GM18867 (cell line): ENCODE measurements around the gene GSTA2.
"Not testable (repeated sequence)": the region's sequence is repeated elsewhere in the genome, so short reads cannot be mapped to it uniquely, and the experiment has no call there.

Experiments used
- ATAC-seq: cut with Tn5 transposase; IDR thresholded peaks from one replicate; pipeline ENCODE4 v1.9.1; 2021; ENCODE audit warnings: mild to moderate bottlenecking, moderate library complexity; ENCODE audit not compliant: unreplicated experiment

The GSTA2 gene

DNA sequence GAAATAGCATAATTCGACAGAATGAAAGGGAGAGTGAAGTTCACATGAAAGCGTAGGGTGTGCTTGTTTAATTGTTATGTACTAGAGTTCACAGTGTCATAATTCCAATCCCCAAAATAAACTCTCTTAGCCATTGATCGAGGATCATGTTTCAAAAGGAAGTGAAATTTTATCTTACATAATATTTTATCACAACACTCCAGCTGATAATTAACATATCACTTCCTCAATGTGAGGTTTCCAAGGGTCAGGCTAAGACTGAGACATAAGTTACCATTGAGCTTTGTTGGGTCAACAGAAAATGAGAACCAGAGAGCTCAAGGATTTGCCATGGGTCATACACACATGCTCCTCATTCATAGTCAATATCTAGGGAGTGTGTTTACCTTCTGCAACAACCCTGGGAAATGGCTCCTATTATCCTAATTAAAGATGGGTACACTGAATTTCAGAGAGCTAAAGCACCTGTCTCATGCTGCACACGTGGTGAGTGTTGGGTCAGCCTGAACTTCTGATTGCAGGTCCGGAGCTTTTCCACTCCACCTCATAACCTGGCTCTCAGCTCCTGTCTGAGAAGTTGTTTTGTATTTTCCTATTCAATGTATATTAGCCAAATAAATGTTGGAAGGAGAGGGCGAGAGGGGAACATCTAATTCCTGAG is 3.0 kb downstream of the GSTA2 start:
- no peak for ATAC-seq

DNA sequence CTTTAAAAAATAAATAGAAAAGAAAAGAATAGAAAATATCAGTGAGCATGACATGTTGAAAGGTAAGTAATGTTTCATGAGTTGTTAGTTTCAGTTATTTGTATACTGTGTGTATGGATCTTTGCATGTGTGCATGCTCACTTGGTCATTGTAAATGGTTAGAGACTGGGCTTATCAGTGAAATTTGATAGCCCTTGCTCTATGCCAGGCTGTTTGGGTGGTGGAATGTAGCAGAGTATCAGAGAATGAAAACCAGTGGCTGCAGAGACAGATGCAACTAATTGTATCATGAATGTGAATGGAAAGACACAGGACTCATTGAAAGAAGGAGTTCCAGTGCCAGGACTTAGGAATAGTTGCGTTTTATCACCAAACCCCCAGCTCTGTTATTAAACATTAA is 4.2 kb downstream of the GSTA2 start:
- ATAC-seq, result no peak

DNA sequence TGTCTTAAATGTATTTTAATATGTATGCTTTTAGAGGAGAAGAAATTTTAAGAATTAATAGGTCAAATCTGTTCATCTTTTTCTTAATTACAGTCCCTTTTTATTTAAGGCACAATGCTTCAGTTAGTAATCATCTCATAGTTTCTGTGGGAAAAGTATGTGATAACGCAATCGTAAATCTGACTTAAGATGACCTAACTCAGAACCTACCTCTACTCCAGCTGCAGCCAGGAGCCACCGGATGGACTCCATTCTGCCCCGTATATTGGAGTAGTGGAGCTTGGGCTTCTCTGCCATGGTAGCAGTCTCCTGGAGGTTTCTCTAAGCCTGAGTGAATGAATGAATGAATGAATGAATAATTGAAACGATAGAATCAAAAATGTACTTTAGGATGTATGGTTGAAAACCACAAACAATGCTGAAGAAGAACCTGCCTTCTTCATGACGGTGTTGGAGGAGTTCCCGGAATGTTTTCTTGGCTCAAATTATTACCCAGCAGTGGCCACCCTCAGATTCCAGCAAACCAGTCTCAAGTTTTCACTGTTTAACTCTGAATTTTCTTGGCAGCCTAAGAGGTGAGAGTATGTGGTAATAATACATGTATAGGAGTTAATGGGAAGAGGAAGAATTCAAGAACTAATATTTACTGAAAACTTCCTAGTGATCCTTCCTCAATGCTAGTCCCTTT is 5.5 kb downstream of the GSTA2 start:
- ATAC-seq, result not testable (repeated sequence)

DNA sequence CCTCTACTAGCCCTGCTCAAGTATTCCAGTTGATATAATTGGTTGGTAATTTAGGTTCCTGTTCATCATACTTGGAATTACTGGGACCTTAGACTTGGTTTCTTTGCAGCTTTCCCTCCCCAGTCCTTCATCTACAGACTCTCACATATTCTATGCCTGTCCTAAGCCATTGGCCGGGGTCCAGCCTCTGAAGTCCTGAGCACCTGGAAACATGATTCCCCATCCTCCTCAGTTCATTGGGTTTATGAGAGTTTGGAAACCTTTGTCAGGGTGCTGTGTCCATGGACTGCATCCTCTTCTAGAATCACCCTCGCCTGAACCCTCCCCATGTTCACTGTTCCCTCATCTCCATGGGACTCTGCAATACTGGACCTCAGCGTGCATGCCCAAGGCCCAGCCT is 8.8 kb downstream of the GSTA2 start:
- no peak for ATAC-seq

GRCh38 chr6:52753137-52753536 is 10.1 kb downstream of the GSTA2 start:
- ATAC-seq, result not testable (repeated sequence)

- no peak for ATAC-seq
Observed at GRCh38 chr6:52752310-52752709, 11.0 kb downstream of the GSTA2 start.

- no peak for ATAC-seq
Observed at GRCh38 chr6:52749556-52750152, 13.6 kb downstream of the GSTA2 start.

DNA sequence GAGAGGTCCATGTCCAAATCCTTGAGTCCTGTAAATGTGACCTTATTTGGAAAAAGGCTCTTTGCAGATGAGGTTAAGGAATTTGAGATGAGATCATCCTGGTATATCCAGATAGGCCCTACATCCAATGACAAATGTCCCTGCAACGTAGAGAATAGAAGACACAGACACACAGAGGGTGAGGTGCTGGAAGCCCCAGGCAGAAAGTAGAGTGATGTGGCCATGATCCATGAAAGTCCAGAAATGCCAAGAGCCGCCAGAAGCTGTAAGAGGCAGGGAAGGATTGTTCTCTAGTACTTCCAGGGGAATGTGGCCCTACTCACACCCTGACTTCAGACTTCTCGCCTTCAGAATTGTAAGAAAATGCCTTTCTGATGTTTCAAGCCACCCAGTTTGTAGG is 16.0 kb downstream of the GSTA2 start:
- not testable (repeated sequence) for ATAC-seq

- ATAC-seq, result no peak
Observed at GRCh38 chr6:52746213-52746612, 17.1 kb downstream of the GSTA2 start.

GRCh38 chr6:52745764-52746201 is 17.5 kb downstream of the GSTA2 start:
- no peak for ATAC-seq

DNA sequence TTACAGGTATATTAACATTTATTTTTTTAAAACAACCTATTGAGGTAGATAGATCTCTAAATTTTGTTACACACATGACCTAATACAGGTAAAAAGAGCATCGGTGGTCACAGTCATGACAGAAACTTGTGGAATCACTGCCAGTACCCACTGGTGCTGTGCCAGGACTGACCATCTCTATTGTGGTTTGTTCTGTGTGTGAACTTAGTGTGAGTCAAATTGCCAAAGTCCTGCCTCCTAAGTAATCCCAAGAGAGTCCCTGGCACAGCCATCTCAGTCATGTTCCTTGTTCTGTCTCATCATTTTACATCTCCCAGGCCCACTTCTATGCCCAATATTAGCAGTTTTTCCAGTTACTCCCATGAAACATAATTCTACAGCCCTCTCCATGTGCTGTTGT is 21.4 kb downstream of the GSTA2 start:
- ATAC-seq, result no peak

- no peak for ATAC-seq
Observed at GRCh38 chr6:52739627-52740026, 23.6 kb downstream of the GSTA2 start.

DNA sequence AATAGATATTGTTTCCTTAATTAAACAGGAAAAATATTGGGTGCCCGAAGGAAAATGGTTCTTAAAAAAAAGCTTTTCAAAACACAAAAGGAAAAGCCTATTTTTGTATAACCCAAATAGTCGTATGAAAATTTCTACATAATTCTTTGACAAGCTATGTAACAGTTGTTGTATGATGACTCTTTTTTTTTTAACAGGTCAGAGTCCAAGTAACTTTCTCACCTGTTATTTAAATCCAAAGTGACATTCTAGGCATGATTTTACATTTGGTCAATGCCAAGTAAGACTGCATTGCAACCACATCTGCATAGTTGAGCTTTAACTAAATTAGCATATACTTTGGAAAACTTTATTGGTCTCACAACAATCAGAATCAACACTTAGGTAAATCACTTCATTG is 24.1 kb downstream of the GSTA2 start:
- ATAC-seq, result no peak

- no peak for ATAC-seq
Observed at GRCh38 chr6:52736145-52736544, 27.1 kb downstream of the GSTA2 start.

GRCh38 chr6:52735071-52735470 is 28.2 kb downstream of the GSTA2 start:
- ATAC-seq, result no peak

DNA sequence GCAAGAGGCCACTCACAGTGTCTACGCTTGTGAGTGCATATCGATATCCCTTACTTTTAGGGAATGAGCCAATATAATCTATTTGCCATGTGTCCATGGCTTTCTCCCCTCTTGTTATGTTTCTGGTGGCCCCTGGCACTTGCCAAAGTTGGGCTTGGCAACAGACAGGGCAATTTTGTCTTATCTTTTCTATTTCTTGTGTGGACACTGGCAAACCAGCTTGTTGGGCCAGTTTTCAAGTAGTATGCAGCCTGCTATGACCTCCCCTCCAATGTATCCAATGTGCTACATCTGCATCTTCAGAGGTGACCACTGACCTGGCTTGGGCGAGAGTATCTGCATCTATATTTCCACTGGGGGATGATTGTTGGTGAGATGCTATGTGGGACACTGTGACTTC is 29.2 kb downstream of the GSTA2 start:
- no peak for ATAC-seq

DNA sequence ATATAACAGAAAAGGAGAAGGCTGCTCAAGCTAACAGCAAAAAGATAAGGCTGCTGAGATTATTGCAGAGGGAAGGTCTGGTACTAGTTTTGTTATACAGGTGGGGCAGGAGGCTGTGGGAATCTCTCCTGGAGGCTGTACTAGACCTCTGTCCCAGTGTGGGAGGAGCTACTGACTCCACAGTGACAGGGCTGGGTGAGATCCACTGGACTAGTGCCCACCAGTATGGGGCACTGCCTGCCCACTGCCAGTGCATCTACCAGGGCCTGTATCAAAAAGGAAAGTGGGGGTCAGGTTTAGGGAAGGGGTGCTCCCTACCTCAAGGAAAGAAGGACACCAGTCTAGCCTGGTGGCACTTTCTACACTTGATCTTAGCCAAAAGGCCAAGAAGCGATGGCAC is 30.1 kb downstream of the GSTA2 start:
- no peak for ATAC-seq

DNA sequence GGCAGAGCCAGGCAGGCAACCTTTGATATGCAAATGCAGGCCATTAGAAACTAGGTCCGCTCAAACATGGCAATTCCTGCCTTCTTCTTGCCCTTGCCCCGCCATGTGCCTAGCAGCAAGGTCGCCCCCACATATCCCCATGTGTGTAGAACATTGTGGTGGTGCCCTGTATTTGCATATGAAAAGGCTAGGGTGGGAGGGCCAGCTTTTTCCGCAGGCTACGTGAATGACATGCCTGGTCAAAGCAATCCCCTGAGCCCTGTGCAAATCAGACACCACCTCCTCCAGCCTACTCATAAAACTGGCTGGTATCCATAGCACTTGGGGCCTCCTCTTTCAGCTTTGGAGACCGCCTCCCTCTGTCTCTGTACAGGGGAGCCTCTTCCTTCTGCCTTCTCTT is 31.6 kb downstream of the GSTA2 start:
- ATAC-seq, result no peak

GRCh38 chr6:52729576-52729975 is 33.7 kb downstream of the GSTA2 start:
- ATAC-seq, result no peak

DNA sequence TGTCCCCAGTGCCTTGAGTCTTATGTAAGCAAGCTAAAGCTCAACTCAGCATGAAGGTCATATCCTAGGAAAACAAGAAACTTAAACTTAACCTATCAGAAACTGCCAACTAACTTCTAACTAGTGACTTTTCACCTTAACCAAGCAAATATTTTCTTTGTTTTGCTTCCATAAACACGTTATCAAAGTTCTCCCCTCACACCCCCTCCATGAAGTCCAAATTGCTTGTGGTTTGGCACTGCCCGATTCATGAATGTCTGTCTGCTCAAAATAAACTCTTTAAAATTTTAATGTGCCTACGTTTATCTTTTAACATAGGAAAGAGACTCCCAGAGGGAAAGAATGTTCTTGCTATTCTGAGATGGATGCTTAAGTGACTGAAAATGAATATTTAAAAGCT is 34.9 kb downstream of the GSTA2 start:
- no peak for ATAC-seq

- ATAC-seq, result no peak
Observed at GRCh38 chr6:52727908-52728307, 35.4 kb downstream of the GSTA2 start.
